Measurements from ENCODE around the gene GLE1. TPM values are rescaled to one million over a fixed set of nuclear protein-coding genes. Genes with fewer than 3 reads are reported as not detected.

The GLE1 gene
- total RNA-seq, 1 experiment from 2014 or later, result 19.0 TPM

DNA sequence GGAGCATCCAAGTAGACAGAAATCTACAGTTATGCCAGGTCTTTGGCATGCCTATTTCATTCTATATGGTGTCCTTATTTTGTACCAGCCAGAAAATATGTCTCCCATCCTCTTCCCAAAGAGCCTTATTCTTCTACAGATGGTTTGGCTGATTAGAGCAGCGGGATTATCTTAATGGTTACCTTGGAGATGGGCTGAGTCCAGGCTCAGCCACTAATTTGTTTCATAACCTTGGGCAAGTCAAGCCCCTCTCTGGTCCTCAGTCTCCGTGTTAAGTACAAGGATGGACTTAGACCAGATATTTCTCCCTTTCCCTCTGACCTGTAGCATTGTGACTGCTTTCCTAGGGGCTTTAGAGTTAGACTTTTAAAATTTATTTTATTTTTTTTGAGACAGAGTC lies 11.1 kb upstream of the GLE1 start:
- no peaks in the 10 kb centered on the region for H4K20me1 ChIP-seq (ENCODE audit: control insufficient read depth, insufficient read depth, insufficient read length)
- no peak overlapping the region for H2BK5ac ChIP-seq (ENCODE audit: insufficient read length, low read length)
- no peak overlapping the region for H2AK5ac ChIP-seq (ENCODE audit: insufficient read length, low read length)
- H3K9me3 ChIP-seq (ENCODE audit: control insufficient read depth, low read depth, low read length), result no peaks in the 10 kb centered on the region
- H3K23ac ChIP-seq (ENCODE audit: insufficient read length, low read depth, low read length), result no peak overlapping the region
- H3K56ac ChIP-seq (ENCODE audit: insufficient read length, low read depth, low read length), result no peak overlapping the region
- no peak overlapping the region for H3T11ph ChIP-seq (ENCODE audit: low read length)
- no peak overlapping the region for H4K91ac ChIP-seq (ENCODE audit: insufficient read length, low read depth, low read length)
- H4K5ac ChIP-seq (ENCODE audit: insufficient read length, low read depth, low read length), result no peak overlapping the region
- no peaks in the 10 kb centered on the region for H3K23me2 ChIP-seq (ENCODE audit: insufficient read length, low read depth, low read length, poor library complexity, severe bottlenecking)
- no CpG with 5 or more reads among the region's 2 CpGs for WGBS (ENCODE audit: extremely low coverage, insufficient read length, low lambda C conversion rate)
- no peak overlapping the region for H3K27ac ChIP-seq (ENCODE audit: insufficient read length, low read depth, low read length)
- no peak overlapping the region for H2BK120ac ChIP-seq (ENCODE audit: low read depth, low read length, poor library complexity, severe bottlenecking)
- DNase-seq, result no peak
- no peak overlapping the region for H3K4ac ChIP-seq (ENCODE audit: low read depth, low read length)
- H3K4me2 ChIP-seq (ENCODE audit: insufficient read depth, insufficient read length, low read length), result no peak overlapping the region
- Mint-ChIP-seq H3K4me1 (0 out of 4 replicates have a peak, but pooled peaks cover 0 to 2% of the 10 kb centered on the region in 2 experiments), H3K9me3 (no peaks in the 10 kb centered on the region), H3K36me3 (ENCODE audit: insufficient read depth in 1 of 3, low read depth in 3 of 3) (peaks cover 2 to 24% (median 13%) of the 10 kb centered on the region in 3 experiments; a peak in 4 of 7 replicates), H3K27ac (no peak overlapping the region), H3K27me3 (ENCODE audit: low read depth) (no peaks in the 10 kb centered on the region), H3K4me3 (no peak overlapping the region)
- H2AFZ ChIP-seq (ENCODE audit: low read length), result no peak overlapping the region
- no peaks in the 10 kb centered on the region for H3K4me1 ChIP-seq (ENCODE audit: insufficient read depth, low read length)
- no peaks in the 10 kb centered on the region for H3K27me3 ChIP-seq (ENCODE audit: insufficient read depth, low read length)
- TF ChIP-seq, protein P1, sequence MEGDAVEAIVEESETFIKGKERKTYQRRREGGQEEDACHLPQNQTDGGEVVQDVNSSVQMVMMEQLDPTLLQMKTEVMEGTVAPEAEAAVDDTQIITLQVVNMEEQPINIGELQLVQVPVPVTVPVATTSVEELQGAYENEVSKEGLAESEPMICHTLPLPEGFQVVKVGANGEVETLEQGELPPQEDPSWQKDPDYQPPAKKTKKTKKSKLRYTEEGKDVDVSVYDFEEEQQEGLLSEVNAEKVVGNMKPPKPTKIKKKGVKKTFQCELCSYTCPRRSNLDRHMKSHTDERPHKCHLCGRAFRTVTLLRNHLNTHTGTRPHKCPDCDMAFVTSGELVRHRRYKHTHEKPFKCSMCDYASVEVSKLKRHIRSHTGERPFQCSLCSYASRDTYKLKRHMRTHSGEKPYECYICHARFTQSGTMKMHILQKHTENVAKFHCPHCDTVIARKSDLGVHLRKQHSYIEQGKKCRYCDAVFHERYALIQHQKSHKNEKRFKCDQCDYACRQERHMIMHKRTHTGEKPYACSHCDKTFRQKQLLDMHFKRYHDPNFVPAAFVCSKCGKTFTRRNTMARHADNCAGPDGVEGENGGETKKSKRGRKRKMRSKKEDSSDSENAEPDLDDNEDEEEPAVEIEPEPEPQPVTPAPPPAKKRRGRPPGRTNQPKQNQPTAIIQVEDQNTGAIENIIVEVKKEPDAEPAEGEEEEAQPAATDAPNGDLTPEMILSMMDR (conservative IDR thresholded peaks at IDR 0.05), result no peak
- H2BK12ac ChIP-seq (ENCODE audit: insufficient read length, low read depth, low read length), result no peak overlapping the region
- H3K9ac ChIP-seq (ENCODE audit: extremely low read depth, insufficient read length, low read length), result no peak overlapping the region
- H4K8ac ChIP-seq (replicated peaks; ENCODE audit: insufficient read length, low read depth, low read length), result no peak overlapping the region
- no peak overlapping the region for H3K18ac ChIP-seq (ENCODE audit: insufficient read length, low read depth, low read length)
- H3K14ac ChIP-seq (ENCODE audit: insufficient read depth, low read length), result no peak overlapping the region
- no peak overlapping the region for H2BK15ac ChIP-seq (ENCODE audit: low read depth, low read length)
- no peaks in the 10 kb centered on the region for H3K79me2 ChIP-seq (ENCODE audit: insufficient read depth, low read length)
- H2BK20ac ChIP-seq (ENCODE audit: low read depth, low read length, poor library complexity, severe bottlenecking), result no peak overlapping the region
- H3K79me1 ChIP-seq (ENCODE audit: insufficient read depth, low read depth, low read length, poor library complexity, severe bottlenecking), result no peaks in the 10 kb centered on the region

Data from H9 (cell line).